Fibroblast of villous mesenchyme (primary cell): Measurements from ENCODE around the gene EGFLAM. TPM values are rescaled to one million over a fixed set of nuclear protein-coding genes. Genes with fewer than 3 reads are reported as not detected.

Source experiments
- DNase-seq: peaks from one replicate; pipeline ENCODE4 v3.0.0-alpha.2; 2010; ENCODE audit warnings: low read depth
- H3K4me3 ChIP-seq: 2 replicates; pipeline ENCODE4 v1.5.1; 2011; ENCODE audit warnings: low read depth, mild to moderate bottlenecking, low read length
- total RNA-seq: library from RNA; depleted of rRNA; stranded (reverse); fragments of >200 nt; gene quantifications from 2 replicates; pipeline ENCODE4 v1.2.3, GENCODE V29; 2012
- TF ChIP-seq, protein P1 (sequence below): IDR thresholded peaks from 2 replicates; pipeline ENCODE4 v1.5.1; 2012; ENCODE audit warnings: low read depth, mild to moderate bottlenecking, low read length; ENCODE audit not compliant: insufficient read depth

Gene EGFLAM
- total RNA-seq, 1 donor, result 3.0 TPM

- H3K4me3 ChIP-seq, result no peak overlapping the region
- no peak for DNase-seq
- TF ChIP-seq, protein P1, sequence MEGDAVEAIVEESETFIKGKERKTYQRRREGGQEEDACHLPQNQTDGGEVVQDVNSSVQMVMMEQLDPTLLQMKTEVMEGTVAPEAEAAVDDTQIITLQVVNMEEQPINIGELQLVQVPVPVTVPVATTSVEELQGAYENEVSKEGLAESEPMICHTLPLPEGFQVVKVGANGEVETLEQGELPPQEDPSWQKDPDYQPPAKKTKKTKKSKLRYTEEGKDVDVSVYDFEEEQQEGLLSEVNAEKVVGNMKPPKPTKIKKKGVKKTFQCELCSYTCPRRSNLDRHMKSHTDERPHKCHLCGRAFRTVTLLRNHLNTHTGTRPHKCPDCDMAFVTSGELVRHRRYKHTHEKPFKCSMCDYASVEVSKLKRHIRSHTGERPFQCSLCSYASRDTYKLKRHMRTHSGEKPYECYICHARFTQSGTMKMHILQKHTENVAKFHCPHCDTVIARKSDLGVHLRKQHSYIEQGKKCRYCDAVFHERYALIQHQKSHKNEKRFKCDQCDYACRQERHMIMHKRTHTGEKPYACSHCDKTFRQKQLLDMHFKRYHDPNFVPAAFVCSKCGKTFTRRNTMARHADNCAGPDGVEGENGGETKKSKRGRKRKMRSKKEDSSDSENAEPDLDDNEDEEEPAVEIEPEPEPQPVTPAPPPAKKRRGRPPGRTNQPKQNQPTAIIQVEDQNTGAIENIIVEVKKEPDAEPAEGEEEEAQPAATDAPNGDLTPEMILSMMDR, result no peak
Measured at GRCh38 chr5:38426986-38427950, 168.9 kb downstream of the EGFLAM start.

- TF ChIP-seq, protein P1, result no peak
- no peak for DNase-seq
- no peak overlapping the region for H3K4me3 ChIP-seq
Measured at GRCh38 chr5:38431242-38431853, 173.0 kb downstream of the EGFLAM start.

- DNase-seq, result peak; percentile 83
- TF ChIP-seq, protein P1, result peak; percentile 11
- H3K4me3 ChIP-seq, result no peak overlapping the region
Measured at GRCh38 chr5:38433160-38433861, 175.0 kb downstream of the EGFLAM start.

DNA sequence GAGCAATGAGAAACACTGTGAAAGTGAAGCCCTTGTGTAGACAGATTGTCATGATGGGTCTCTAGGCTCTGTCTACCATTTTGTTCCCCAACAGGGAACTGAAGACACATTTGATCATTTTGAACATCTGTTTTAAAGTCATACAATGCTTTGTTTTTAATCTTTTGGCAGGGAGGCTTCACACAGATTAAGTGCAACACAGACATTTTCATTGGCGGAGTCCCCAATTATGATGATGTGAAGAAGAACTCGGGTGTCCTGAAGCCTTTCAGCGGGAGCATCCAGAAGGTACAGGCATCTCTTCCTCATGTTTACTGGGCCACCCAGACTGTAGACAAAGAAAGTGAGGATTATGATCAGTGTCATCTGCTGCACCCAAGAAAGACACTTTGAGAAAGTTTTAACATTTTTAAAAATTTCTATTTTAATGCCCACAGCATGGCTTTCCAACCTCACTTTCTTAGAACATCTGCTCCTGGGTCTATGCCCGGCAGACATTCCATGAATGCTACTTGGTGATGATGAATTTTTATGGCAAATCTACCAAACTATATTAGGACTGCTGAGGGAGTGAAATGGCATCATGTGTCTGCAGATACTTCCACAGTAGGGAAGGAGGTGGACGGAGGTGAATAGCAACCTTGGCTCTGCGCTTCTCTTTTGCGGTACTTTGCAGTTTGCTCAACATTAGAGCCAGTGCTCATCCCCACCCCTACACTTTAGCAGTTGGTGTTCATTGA lies 176.8 kb downstream of the EGFLAM start:
- no peak for DNase-seq
- no peak overlapping the region for H3K4me3 ChIP-seq
- TF ChIP-seq, protein P1, result no peak

DNA sequence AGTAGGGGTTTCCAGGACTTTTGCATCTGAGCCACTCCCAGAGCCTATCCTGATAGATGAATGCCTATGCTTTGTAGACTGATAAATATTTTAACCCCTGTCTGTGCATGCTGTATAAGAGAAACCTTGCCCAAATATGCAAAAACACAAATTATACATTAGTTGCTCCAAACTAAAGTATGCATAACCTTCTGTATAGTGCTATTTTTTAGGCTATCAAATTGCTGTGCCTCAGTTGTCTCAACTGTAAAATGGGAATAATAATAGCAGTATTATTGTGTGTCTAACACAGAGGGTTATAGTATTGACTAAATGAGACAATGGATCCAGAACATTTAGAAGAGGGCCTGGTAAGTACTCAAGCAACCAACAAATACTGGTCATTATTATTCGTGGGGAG lies 180.4 kb downstream of the EGFLAM start:
- H3K4me3 ChIP-seq, result no peak overlapping the region
- TF ChIP-seq, protein P1, result no peak
- no peak for DNase-seq

DNA sequence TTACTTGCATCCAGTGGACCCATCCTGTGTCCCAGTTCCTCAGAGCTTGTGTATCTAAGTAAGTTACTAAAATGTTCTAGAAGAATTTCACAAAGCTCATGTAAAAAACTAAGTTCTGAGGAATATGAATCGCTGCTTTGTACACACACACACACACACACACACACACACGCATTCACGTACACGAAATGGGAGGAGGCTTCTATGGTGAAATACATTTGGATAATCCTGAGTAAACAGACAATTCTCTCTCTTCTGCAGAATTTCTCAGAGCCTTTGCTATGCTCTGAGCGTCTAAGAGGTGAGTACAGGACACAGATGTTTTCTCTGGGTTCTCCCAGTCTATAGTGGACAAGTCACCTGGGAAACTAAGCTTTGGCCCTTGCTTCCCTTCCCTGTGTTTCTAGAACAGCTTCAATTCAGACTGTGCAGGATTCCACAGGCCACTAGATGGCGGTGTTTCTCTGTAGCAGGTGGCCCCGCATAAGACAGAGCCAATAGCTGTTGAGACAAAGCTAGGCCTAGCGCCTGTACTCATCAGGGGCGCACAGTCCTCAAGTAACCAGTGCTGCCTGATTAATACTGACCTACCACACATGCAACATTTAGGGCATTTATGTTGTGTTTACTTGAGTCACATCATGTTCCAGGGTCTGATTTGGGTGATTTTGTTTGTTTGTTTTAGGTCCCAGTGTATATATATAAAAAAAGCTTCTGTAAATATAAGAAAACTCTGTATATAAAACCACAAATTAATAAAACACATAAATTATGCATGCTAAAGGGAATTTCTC lies 183.3 kb downstream of the EGFLAM start:
- H3K4me3 ChIP-seq, result no peak overlapping the region
- TF ChIP-seq, protein P1, result peak; percentile 99
- peak; percentile 93 for DNase-seq
